ENCODE data around the gene RRP12. TPM values are rescaled to one million over a fixed set of nuclear protein-coding genes. Genes with fewer than 3 reads are reported as not detected.

The RRP12 gene
- total RNA-seq, 1 experiment from 2014 or later: 34.4 TPM

GRCh38 chr10:97325754-97326153 lies 75.4 kb downstream of the RRP12 start:
- Histone ChIP-seq H3F3A (ENCODE audit: low read length, unreplicated experiment) (no peaks in the 10 kb centered on the region), H3K9ac (ENCODE audit: low read length) (no peak overlapping the region), H3K4me3 (ENCODE audit: low read length) (no peak overlapping the region), H2AFZ (ENCODE audit: low read length) (no peak overlapping the region), H3K9me2 (replicated peaks; ENCODE audit: low read length) (no peaks in the 10 kb centered on the region), H4K20me1 (ENCODE audit: low read length) (no peaks in the 10 kb centered on the region), H3K27ac (ENCODE audit: low read length) (no peak overlapping the region), H3K79me2 (ENCODE audit: low read length) (peaks cover 12% of the 10 kb centered on the region; the same call in 1 of the 2 replicates), H3K9me3 (ENCODE audit: low read length) (no peaks in the 10 kb centered on the region), H3K27me3 (ENCODE audit: low read length) (no peaks in the 10 kb centered on the region), H3K36me3 (ENCODE audit: low read depth, low read length) (no peaks in the 10 kb centered on the region), H3K4me1 (ENCODE audit: insufficient read depth, low read length) (peaks cover 23% of the 10 kb centered on the region), H3K4me2 (ENCODE audit: low read length) (no peak overlapping the region)
- DNase-seq (no peak), ATAC-seq (no peak)
- ChIA-PET POLR2A (ENCODE audit: unreplicated experiment) (no interaction called here), CTCF (no interaction called here)
- no peak for TF ChIP-seq CTCF (conservative IDR thresholded peaks at IDR 0.05; ENCODE audit: low read depth, low read length)
- no peak for TF ChIP-seq EZH2 (IDR thresholded peaks at IDR 0.05; ENCODE audit: low read length, unreplicated experiment)
- TF ChIP-seq EZH2phosphoT487 (IDR thresholded peaks at IDR 0.05; ENCODE audit: borderline replicate concordance, low read length): no peak
- no TSS peak for BruUV-seq (replicated peaks)
- intact Hi-C loops (cut with micrococcal nuclease): no loop called here

- POLR2A ChIA-PET (ENCODE audit: unreplicated experiment): no interaction called here
- CTCF ChIA-PET: no interaction called here
- Histone ChIP-seq H3K4me1 (ENCODE audit: insufficient read depth, low read length) (peaks cover 19% of the 10 kb centered on the region), H3F3A (ENCODE audit: low read length, unreplicated experiment) (no peaks in the 10 kb centered on the region), H3K4me3 (ENCODE audit: low read length) (no peak overlapping the region), H3K9me3 (ENCODE audit: low read length) (no peaks in the 10 kb centered on the region), H4K20me1 (ENCODE audit: low read length) (no peaks in the 10 kb centered on the region), H3K36me3 (ENCODE audit: low read depth, low read length) (no peaks in the 10 kb centered on the region), H2AFZ (ENCODE audit: low read length) (no peak overlapping the region), H3K9ac (ENCODE audit: low read length) (no peak overlapping the region), H3K4me2 (ENCODE audit: low read length) (no peak overlapping the region), H3K27me3 (ENCODE audit: low read length) (no peaks in the 10 kb centered on the region), H3K79me2 (ENCODE audit: low read length) (no peaks in the 10 kb centered on the region), H3K9me2 (replicated peaks; ENCODE audit: low read length) (no peaks in the 10 kb centered on the region), H3K27ac (ENCODE audit: low read length) (no peak overlapping the region)
- TF ChIP-seq EZH2phosphoT487 (IDR thresholded peaks at IDR 0.05; ENCODE audit: borderline replicate concordance, low read length): no peak
- no peak for TF ChIP-seq CTCF (conservative IDR thresholded peaks at IDR 0.05; ENCODE audit: low read depth, low read length)
- TF ChIP-seq EZH2 (IDR thresholded peaks at IDR 0.05; ENCODE audit: low read length, unreplicated experiment): no peak
- no peak for DNase-seq
- intact Hi-C loops (cut with micrococcal nuclease): no loop called here
- ATAC-seq: no peak
- BruUV-seq (replicated peaks): no TSS peak
Measured at GRCh38 chr10:97323501-97323900, 77.6 kb downstream of the RRP12 start.

- Histone ChIP-seq H3K9me2 (replicated peaks; ENCODE audit: low read length) (no peaks in the 10 kb centered on the region), H3K27me3 (ENCODE audit: low read length) (no peaks in the 10 kb centered on the region), H3K9me3 (ENCODE audit: low read length) (no peaks in the 10 kb centered on the region), H3K4me3 (ENCODE audit: low read length) (no peak overlapping the region), H3K4me2 (ENCODE audit: low read length) (no peak overlapping the region), H3K27ac (ENCODE audit: low read length) (no peak overlapping the region), H3F3A (ENCODE audit: low read length, unreplicated experiment) (no peaks in the 10 kb centered on the region), H2AFZ (ENCODE audit: low read length) (no peak overlapping the region), H3K4me1 (ENCODE audit: insufficient read depth, low read length) (peaks cover 9% of the 10 kb centered on the region), H3K79me2 (ENCODE audit: low read length) (no peaks in the 10 kb centered on the region), H4K20me1 (ENCODE audit: low read length) (no peaks in the 10 kb centered on the region), H3K36me3 (ENCODE audit: low read depth, low read length) (no peaks in the 10 kb centered on the region), H3K9ac (ENCODE audit: low read length) (no peak overlapping the region)
- BruUV-seq (replicated peaks): no TSS peak
- ATAC-seq (no peak), DNase-seq (no peak)
- POLR2A ChIA-PET (ENCODE audit: unreplicated experiment): no interaction called here
- TF ChIP-seq EZH2 (IDR thresholded peaks at IDR 0.05; ENCODE audit: low read length, unreplicated experiment): no peak
- no peak for TF ChIP-seq EZH2phosphoT487 (IDR thresholded peaks at IDR 0.05; ENCODE audit: borderline replicate concordance, low read length)
- TF ChIP-seq CTCF (conservative IDR thresholded peaks at IDR 0.05; ENCODE audit: low read depth, low read length): no peak
- CTCF ChIA-PET: no interaction called here
- intact Hi-C loops (cut with micrococcal nuclease): no loop called here
Measured at GRCh38 chr10:97321804-97322190, 79.3 kb downstream of the RRP12 start.

All from PC-3 (cell line).